Skeletal muscle cell (primary cell): ENCODE results near the gene MSH5.
"Not testable (repeated sequence)": the region's sequence is repeated elsewhere in the genome, so short reads cannot be mapped to it uniquely, and the experiment has no call there.

Source experiments
- DNase-seq: peaks from one replicate; pipeline ENCODE4 v3.0.0-alpha.2; 2010; ENCODE audit warnings: low read depth
- H3K4me3 ChIP-seq: 2 replicates; pipeline ENCODE4 v1.5.1; 2011; ENCODE audit warnings: low read depth, mild to moderate bottlenecking, control low read depth, low read length, moderate library complexity

MSH5 gene

DNA sequence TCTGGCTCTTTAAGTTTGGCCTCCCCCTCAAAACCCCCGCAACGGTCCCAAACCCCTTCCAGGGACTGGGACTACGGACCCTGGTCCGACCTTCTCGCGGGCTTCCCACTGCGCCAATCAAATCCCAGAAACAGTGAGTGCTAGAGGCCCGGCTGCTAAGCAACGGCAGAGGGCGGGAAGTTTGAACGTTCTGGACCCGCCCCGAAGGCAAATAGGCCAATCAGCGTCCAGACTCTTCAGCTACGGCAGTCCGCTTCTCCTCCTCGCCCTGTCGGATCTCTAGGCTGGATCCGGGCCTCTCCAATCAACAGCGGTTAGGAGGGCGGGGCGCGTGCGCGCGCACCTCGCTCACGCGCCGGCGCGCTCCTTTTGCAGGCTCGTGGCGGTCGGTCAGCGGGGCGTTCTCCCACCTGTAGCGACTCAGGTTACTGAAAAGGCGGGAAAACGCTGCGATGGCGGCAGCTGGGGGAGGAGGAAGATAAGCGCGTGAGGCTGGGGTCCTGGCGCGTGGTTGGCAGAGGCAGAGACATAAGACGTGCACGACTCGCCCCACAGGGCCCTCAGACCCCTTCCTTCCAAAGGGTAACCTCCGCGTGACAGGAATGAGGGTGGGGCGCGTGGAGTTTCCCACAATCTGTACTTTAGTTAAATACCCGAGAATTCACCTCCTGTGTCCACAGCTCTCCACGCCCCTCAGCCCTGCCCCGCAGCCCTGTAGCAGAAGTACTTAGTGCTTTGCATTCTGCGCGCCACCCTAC lies at the start of gene MSH5:
Gene MSH5, plus strand, starts transcription at position 367 of the 758 bp plus-strand sequence. CDS start 462 bp downstream, outside the sequence.
- H3K4me3 ChIP-seq: peak within 1 kb of the TSS; percentile 87
- DNase-seq: peak; percentile 97

DNA sequence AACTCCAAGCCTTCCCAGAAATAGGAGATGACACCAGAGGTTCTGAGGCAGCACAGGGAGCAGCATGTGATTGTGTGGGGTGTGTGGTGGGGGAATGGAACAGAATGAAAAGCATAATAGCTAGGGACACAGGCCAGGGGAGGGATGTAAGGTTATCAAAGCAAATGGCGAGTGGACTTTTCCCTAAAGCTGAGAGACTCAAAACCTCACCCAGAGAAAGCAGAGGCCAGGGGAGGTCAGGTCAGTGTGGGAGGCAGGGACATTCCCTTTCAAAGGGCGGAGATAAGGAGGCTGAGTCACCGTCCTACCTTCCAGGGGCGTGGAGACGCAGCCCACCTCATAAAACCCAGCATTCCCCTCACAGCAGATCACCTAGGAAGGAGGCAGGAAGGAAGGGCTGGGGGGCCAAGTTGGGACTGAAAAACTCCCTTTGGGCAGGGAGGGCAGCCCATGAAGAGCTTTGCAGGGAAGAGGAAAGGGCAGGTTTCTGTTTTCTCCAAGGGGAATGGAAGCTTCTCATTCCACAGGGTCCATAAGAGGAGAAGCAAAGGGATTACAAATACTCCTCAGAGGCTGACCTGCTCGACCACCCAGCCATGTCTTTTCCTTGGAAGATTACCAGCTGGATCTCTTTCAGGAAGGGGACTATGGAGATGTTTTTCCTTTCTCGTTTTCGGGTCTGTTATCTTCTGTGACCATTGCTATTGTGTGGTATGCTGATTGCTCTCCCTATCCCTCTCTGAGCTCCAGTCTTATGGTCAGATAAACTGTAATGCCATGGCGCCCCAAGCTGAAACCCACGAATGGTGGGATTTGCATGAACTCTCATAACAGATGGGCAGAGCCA lies 49.4 kb upstream of the MSH5 start:
- no peak for DNase-seq
- H3K4me3 ChIP-seq: no peak overlapping the region

DNA sequence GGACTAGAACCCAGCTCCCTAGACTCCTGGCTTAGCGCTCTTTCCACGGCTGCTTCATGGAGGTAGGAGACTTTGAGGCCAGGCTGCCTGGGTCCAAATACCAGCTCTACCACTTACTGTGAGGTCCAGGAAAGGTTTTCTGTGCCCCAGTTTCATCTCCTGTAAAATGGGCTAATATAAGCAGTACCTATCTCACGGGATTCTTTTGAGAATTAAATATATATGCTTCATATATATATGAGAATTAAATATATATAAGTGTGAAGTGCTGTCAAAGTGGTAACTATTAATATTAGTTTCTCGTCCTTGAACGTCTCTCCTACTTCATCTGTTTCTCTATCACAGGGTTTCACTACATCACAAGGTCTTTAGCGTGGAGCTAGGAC lies 48.7 kb upstream of the MSH5 start:
- DNase-seq: no peak
- H3K4me3 ChIP-seq: no peak overlapping the region

DNA sequence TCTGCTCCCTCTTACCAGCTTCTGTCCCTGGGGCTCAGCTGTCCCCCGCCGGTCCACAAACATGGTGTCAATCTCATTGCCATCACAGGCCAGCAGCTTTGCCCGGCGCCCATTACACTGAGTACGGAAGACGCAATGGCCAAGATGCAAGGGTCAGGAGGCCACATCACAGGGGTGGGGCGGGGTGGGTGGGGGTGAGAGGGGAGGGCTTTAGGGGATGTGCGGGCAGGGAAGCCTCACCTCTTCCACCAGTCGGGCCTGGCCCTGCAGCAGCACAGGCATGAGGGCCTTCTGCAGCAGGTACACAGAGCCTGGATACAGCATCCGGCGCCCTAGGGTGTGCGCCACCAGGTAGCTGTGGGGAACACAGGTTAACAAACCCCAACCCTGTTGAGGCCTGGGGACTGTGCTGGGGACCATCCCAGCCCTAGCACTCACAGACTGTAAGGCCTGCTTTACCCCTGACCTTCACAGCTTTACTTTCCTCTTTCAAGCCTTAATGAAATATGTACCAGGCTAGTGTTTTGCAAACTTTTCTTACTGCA lies 48.2 kb upstream of the MSH5 start:
- no peak overlapping the region for H3K4me3 ChIP-seq
- DNase-seq: no peak

DNA sequence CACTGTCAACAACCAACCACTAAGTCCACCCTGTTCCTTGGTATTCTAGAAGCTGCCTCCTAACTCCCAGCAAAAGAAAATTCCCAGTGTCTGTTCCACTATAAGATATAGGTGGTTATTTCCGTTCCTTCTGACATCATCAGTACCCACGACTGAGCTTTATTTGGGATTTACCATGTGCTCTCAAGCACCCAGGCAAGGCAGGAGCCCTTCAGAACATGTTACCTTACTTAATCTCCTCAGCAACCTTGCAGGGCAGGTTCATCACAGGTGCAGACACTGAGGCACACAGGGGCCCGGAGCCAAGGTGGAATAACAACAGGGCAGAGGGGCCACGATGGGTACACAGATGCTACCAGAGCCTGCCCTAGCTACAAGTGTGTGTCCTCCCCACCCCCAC lies 47.5 kb upstream of the MSH5 start:
- DNase-seq: no peak
- H3K4me3 ChIP-seq: no peak overlapping the region

DNA sequence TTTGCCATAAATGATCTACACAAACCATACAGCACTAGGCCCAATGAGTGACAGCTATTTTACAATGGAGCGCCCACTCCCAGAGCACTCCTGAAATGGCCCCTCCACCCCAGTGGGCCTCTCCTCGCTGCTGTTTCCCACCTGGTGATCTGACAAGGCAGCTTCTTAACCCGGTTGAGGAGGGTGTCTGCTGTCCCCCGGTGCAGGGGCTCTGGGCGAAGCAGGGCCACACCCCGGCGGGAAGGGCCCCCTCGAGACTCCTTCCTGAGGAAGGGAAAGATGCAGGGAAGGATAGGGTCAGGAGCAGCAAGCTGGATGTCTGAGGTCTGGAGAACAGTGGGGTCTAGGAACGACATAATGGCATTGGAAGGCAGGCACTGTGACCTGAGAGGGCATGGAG lies 46.9 kb upstream of the MSH5 start:
- DNase-seq: no peak
- H3K4me3 ChIP-seq: no peak overlapping the region

DNA sequence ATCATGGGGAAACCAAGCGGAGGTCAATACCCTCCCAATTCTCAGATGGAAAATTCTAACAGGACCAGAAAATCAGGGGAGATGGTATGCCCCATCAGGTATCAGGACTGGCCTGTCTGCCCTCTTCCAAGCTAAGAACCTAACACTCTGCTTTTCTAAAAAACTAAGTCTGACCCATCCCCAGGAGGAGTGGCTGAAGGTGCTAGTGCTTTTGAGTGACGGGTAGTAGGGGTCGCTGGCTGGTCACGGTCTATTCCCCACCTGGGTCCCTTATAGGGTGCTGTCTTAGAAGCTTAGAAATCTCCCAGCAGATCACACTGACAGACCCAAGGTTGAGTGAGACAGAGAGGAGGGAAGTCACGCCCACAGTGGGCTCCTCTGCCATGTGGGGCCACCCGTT lies 46.3 kb upstream of the MSH5 start:
- no peak overlapping the region for H3K4me3 ChIP-seq
- DNase-seq: no peak

DNA sequence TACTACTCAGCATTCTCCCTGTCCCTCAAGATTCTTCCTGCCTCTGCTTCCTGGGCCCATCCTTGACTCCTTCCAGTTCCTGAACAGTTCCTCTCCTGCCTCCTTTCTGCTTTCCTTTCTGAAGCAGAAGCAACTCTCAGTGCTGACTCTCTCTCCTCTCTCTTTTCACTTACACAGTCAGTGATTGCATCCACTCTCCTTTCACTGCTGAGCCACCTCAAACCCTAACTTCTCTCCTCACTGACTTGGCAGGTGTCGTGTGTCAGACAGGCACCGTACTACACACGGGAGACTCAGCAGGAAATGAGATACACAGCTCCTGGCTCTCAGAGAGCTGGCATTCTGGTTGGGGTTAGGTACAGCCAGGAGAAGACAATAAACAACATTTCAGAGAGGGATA lies 42.2 kb upstream of the MSH5 start:
- DNase-seq: no peak
- no peak overlapping the region for H3K4me3 ChIP-seq

DNA sequence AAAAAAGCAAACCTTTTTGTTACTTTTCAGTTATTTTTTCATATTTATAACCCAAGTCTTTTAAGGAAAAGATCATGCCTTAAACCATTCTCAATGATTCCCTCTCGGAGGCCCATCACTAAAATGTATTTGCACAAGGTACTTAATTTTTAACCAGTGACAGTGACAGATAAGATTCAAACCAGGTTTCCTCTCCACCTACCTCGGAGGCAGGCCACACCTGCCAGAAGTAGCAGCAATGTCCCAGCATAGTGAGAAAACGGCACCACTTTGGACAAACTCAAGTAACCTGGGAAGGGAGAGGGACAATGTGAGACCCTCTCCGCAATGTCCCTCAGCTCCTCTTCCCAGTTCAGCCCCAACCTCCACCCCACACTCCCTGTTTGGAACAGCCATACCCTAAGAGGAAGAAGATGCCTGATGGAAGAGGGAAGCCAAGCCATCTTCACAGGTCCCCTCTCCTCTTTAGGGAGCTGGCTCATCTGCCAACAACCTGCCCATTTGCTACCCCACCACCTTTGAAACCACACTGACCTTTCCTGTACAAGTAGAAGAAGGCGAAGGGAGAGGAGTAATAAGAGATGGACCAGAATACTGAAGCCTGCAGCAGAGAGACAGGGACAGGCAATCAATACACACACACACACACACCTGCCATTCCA lies 38.9 kb upstream of the MSH5 start:
- DNase-seq: no peak
- H3K4me3 ChIP-seq: no peak overlapping the region

DNA sequence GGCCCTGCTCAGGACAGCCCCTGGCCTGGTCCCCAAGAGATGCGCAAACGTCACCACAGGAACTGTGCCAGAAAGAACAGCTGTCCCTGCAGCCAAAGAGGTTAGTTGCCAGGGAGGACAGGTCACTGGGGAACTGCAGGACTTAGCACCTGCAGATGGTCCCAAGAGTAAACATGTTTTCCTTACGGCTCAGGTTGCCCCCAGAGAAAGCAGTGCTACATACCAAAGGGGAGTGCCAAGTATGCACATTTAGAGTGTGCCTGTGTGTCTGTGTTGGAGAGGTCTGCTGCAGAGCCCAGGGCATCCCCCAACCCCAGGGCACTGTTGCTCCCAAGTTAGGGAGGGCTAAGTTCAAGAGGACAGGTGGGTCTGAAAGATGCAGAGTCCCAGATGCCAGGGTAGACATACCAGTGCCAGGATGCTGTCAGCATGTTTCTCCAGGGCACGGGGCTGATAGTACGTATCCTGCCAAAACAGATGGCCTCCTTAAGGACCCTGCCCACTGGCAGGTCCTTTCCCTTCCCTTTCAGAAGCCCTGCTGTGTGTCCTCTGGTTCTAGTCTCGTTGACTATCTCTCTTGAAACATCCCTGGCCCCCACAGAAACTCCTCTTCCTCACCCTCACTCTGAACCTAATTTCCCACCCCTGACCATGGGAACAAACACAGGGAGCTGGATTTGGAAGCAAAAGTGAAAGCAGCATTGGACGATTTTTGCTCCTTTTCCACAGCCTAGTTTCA lies 38.0 kb upstream of the MSH5 start:
- DNase-seq: no peak
- peak overlapping the region; percentile 81 for H3K4me3 ChIP-seq

DNA sequence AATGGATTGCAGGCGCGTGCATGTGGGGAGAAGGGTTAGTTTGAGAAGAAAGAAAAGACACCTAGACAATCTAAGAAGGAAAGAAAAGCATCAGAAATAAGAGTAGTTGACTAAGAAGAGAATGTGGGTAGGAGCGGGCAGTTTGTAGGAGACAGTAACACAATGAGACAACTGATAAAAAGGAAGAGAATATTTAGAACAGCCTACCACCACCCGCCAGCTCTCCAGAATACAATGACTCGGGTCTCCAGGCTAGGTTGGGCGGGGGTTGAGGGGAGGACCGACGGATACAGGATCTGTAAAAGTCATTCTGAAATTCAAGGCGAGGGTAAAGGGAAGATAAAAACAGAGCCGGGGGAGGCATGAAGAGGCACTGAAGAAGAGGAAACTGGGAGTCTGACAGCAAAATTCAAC lies 37.4 kb upstream of the MSH5 start:
- no peak for DNase-seq
- peak overlapping the region; percentile 81 for H3K4me3 ChIP-seq

DNA sequence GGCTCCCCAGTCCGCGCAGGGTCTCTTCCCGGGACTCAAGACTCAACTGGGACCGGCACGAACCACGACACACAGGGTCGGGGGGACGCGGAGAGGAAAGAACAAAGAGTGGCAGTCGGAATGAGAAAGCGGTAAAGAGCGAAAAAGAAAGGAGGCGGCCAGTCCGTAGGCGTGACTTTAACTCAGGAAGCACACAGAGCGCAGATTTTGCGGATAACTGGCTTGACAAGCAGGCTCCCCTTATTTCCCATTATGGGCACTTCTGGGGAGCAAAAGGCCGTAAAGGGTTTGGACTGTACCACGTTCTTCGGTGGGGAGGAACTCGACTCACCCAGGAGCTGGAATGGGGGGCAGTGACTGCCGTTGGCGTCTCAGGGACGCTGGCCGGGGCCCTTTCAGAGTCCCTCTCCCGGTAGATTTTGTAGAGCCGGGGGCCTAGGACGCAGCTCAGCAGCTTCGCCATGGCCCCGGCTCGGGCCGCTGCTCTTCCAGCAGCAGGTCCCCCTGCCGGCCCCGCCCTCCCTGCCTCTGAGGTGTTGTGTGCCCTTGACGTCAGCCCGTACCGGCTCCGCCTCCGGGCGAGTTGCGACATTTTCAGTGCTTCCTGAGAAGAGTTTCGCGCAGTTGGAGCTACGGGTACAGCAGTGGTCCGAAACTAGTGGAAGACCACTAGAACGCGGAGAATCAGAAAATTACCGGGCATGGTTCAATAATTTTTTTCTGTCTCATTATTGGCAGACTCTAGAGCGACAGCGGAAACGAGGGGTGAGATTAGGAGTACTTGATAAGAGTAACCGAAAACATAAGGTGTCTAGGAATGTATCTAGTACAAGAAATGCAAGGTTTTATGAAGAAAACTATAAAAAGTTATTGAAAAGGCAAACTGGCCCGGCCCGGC lies 36.7 kb upstream of the MSH5 start, which contains the start of gene ABHD16A:
Gene ABHD16A, minus strand, starts transcription at position 506 of the 898 bp plus-strand sequence. Its CDS starts 43 bp downstream, at position 463.
- DNase-seq: peak; percentile 94
- H3K4me3 ChIP-seq: peak within 1 kb of the TSS; percentile 81

DNA sequence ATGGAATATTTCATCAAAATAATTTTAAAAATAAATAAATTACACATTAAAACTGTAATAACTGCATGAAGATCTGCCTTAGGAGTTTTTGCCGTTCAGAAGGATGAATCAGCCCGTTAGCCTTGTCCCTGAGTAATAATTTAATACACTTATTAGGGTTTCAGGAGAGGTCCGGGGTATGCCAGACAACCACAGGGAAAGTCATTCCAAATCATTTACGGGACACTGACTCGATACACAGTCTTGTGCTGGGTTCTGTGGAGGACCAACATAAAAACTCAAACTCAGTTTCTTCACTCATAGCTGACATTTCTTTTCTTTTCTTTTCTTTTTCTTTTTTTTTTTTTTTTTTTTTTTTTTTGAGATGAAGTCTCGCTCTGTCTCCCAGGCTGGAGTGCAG lies 33.9 kb upstream of the MSH5 start:
- H3K4me3 ChIP-seq: no peak overlapping the region
- DNase-seq: no peak

DNA sequence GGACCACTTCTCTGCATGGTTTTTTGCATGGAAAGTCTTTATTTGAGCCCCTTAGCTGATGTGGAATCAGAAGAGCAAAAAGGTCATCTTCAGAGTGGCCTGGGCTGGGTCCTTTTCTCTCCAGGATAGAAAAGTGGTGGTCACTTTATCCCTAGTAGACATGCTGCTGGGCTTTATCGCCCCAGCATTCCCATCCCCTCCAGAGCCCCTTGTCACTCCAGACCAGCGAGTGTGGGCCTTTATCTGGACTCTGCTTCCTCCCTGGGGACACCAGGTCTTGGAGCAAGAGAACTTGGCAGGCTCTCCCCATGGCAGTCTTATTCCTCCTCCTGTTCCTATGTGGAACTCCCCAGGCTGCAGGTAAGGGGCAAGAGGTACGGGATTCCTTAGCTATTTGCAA lies 33.2 kb upstream of the MSH5 start, which contains the start of gene LY6G6F:
Gene LY6G6F, plus strand, starts transcription at position 268 of the 400 bp plus-strand sequence. Its CDS starts 41 bp downstream, at position 309.
- DNase-seq: no peak

DNA sequence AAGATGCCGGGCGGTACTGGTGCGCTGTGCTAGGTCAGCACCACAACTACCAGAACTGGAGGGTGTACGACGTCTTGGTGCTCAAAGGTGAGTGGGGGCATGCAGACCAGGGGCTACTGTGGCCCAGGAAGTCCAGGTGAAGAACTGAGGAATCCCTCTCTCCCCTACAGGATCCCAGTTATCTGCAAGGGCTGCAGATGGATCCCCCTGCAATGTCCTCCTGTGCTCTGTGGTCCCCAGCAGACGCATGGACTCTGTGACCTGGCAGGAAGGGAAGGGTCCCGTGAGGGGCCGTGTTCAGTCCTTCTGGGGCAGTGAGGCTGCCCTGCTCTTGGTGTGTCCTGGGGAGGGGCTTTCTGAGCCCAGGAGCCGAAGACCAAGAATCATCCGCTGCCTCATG lies 32.1 kb upstream of the MSH5 start:
- no peak for DNase-seq
- no peak overlapping the region for H3K4me3 ChIP-seq

More for the DNA sequence above, 33.2 kb upstream of the MSH5 start, which contains the start of gene LY6G6F:
- H3K4me3 ChIP-seq: no peak within 1 kb of the TSS

DNA sequence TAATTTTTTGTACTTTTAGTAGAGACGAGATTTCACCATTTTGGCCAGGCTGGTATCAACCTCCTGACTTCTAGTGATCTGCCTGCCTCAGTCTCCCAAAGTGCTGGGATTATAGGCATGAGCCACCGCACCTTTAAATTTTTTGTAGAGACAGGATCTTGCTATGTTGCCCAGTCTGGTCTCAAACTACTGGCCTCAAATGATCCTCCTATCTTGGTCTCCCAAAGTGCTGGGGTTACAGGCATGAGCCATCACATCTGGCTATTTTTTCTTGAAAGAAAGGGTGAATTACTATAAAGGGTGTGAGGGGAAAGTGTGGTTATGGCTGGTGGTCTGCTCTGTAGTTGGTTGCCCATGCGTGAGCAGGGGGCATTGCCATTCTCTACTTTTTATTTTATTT lies 31.6 kb upstream of the MSH5 start:
- no peak for DNase-seq
- H3K4me3 ChIP-seq: no peak overlapping the region

DNA sequence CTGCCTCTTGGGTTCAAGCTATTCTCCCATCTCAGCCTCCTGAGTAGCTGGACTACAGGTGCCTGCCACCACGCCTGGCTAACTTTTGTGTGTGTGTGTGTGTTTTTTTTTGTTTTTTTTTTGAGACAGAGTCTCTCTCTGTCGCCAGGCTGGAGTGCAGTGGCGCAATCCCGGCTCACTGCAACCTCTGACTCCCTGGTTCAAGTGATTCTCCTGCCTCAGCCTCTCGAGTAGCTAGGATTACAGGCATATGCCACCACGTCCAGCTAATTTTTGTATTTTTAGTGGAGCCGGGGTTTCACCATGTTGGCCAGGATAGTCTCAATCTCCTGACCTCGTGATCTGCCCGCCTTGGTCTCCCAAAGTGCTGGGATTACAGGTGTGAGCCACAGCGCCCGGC lies 30.6 kb upstream of the MSH5 start:
- not testable (repeated sequence) for DNase-seq, H3K4me3 ChIP-seq
